ENCODE measurements around the gene C1orf159. TPM values are rescaled to one million over a fixed set of nuclear protein-coding genes. Genes with fewer than 3 reads are reported as not detected.
A peak's percentile ranks its signal among the peaks of the same experiment; 100 is the strongest.

C1orf159 gene
- polyA plus RNA-seq, 3 donors = 5.3 to 7.0 (median 6.3) TPM

- no peak for DNase-seq (ENCODE audit: low read depth in 3 of 3, low spot score in 2 of 3)
Measured at GRCh38 chr1:1132956-1133750, 17.3 kb upstream of the C1orf159 start.

GRCh38 chr1:1132042-1132950 is 16.4 kb upstream of the C1orf159 start:
- DNase-seq (ENCODE audit: low read depth in 3 of 3, low spot score in 2 of 3) = no peak

DNA sequence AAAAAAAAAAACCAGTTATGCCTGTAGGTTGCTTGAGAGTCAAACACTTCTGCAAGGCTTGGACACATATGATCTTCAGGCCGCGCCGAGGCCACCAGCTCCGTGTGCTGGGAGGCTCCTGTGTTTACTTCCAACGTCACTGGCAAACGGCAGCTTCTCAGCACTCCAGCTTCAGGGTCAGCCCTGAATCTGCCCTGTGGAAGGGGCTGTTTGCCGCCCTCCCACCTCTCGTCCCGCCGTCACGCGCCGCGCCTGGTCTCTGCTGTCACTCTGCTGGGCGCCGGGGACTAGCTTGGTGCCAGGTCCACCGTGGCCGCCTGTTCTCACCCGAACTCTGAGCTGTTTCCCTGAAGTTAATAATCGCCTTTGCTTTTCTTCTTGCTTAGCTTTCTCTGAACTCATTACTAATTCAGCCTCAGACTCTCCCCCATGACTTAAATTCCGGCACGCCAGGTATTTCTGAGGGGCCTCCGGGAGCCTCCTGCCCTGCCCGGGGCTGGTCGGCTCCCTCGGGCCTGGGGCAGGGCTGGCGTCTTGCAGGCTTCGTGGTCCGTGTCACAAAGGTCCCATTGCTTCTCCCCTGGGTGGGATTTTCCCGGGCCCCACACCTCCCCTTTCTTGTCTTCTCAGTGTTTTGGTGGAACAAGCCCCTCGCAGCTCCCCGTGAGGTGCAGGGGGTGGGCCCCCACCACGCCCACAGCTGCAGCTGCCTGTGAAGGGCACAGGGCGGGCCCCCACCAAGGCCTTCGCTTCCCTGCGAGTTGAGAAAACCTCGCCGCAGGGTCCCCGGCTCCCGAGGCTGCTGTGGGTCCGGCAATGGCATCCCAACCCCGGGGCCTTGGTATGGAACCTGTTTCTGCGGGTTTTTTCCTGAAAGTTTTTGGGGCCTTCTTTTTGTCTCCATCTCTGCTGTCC is 14.6 kb upstream of the C1orf159 start:
- no peak for DNase-seq (ENCODE audit: low read depth in 3 of 3, low spot score in 2 of 3)

DNA sequence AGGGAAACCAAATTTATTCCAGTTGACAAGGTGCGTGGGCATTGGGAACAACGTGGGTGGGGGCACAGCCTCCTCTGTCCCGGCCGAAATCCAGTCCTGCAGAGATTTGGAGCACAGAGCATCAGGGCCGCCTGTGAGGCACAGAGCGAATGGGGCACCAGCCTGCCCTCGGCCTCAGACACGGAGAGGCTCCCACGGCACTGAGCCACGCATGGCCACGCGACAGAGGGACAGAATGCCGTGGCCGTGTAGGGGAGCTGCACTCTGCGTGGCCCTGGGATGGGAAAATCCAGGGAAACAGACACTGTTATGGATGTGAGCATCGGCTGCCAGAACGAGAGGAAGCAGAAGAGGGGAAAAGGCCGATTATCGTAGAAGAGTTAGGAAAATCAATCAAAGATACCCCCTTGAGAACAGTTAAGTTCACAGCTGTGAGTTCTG is 13.5 kb upstream of the C1orf159 start:
- no peak for DNase-seq (ENCODE audit: low read depth in 3 of 3, low spot score in 2 of 3)

DNA sequence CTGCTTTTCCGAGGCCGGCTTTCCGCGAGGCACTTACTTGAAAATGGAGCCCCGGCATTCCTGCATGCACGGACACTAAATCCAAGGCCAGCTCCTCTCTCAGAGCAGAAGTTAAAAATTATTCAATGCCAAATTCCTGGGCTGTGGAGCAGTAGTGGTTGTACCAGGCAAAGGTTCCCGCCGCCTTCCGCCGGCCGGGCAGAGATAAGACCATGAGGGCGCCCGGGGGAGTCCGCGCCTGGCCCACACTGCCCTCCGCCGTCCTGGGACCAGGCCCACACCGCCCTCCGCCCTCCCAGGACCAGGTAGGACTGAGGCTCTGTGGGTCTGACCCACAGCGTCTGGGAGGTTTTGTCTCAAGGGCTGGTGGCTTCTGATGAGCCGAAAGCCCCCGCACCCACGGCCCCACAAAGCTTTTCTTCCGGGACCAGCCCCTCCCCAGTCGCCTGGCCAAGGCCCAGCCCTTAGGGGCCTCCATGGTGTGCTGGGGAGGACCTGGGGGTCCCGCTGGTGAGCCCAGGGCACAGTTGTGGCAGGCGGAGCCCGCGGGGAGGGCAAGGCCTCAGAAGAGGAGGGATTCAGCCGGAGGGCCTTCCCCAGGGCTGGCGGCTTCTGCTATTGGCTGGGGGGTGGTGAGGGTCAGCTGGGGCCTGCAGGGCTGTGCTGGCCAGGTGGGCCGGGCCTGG is 12.7 kb upstream of the C1orf159 start:
- DNase-seq (ENCODE audit: low read depth in 3 of 3, low spot score in 2 of 3) = no peak

DNA sequence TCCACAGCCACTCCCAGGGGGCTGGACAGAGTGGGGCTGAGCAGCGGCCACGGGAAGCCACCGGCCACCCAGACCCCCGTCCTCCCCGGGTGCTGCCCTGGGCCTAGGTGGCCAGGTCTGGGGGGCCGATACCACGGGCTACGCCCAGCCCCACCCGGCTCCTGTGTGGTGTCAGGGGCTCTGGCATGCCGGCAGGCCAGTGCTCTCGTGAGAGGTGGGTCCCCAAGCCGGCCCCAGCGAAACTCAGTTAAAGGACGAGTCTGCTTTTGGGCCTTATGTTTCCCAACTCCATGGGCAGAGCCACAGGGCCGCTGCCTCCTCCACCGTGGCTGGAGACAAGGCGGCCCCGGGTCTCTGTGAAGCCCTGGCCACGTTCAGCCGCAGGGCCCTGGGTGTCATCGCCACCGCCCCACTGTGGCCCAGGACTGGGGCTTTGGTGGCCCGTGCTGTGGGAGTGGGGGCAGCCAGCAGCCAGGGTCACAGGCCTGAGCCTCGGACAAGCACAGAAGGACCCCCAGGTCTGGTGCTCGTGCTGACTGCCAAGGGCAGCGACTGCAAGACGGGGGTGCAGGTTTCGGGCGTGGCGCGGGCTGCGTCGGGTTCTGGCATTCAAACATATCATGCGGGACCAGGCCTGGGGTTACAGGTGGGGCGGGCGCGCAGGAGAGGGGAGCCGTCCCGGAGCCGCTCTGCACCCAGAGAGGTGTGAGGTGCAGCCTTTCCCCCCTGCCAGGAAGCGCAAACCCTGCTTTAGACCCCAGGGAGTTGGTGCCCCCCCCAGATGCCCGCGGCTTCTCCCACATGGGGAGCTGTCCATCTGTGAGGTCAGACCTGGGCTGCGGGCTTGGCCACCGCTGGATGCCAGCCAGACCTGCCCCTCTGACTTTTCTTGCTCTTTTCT is 11.9 kb upstream of the C1orf159 start:
- no peak for DNase-seq (ENCODE audit: low read depth in 3 of 3, low spot score in 2 of 3)

DNA sequence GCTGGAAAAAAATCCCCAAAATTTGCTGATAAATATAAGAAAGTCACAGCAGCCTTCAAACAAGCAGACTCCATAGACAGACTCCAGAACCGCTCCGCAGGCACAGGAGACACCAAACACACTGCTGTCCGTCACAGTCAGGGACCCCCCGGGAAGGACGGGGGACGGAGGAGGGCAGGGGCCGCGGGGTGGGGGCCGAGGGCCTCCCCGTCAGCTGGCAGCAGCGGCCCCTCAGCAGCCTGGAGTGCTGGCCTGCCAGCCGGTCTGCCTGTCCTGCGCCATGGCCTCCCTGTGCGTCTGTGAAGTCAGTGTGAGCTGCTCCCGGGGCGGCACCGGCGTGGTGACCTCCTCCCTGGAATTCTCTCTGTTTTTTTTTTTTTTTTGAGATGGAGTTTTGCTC is 10.1 kb upstream of the C1orf159 start:
- no peak for DNase-seq (ENCODE audit: low read depth in 3 of 3, low spot score in 2 of 3)

DNA sequence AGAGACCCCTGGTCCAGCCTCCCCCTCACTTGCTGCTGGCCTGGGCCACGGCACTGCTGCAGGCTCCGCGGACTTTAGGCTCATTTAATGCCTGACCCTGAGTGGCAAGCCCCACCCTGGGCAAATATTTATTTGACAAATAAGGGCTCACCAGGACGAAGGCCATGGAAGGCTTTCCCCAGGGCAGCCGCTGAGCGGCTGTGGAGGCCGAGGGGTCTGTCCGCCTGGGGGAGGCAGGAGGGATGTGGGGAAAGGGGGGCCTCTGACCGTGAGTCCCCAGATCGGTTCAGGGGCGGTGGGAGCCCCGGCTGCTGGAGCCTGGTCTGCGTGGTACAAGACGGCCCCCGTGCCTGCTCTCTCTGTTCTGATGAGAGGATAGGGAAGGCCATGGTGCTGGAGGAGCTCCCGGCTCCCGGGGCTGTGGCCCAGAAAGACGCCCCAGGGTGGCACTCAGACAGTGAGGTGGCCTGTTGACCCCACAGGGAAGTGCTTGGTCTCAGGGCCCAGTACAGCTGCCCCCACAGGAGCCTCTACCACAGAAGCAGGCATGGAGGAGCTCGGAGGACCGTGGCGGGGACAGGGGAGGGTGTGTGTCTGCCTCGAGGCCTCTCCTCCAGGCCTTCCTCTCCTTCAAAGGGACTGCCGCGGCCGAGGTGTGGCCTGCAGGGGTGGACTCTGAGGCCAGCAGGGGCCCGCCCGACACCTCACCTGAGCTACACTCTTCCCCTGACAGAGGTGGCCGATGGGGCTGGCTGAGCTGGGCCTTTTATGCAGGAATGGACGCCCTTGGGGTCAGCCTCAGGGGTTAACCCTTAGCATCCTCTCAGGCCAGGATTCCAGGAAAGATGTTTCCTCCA is 9.1 kb upstream of the C1orf159 start:
- DNase-seq (ENCODE audit: low read depth in 3 of 3, low spot score in 2 of 3) = no peak

GRCh38 chr1:1124508-1124785 is 8.6 kb upstream of the C1orf159 start:
- DNase-seq (ENCODE audit: low read depth in 3 of 3, low spot score in 2 of 3) = no peak

GRCh38 chr1:1123581-1124507 is 8.0 kb upstream of the C1orf159 start:
- no peak for DNase-seq (ENCODE audit: low read depth in 3 of 3, low spot score in 2 of 3)

DNA sequence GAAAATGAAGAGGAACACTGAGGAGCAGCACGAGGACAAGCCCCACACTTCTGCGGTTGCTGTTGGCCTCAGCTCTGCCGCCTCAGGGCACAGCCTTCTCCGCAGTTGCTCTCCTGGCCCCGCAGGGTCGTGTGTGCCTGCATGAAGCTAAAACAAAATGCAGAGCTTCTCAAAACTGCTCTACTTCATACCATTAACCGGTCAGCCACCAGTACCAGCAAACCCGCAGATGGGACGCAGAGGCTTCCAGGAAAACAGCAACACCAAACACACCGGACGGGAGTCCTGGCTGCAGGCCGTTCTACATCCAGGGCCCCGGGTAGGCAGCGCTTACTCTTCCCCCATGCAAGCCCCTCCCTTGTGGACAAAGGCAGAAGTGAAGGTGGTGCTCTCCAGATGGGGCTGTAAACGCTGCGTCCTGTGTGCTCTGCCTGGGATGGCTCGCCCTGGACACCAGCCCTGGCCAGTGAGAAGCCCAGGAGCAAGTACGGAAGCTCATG is 7.1 kb upstream of the C1orf159 start:
- no peak for DNase-seq (ENCODE audit: low read depth in 3 of 3, low spot score in 2 of 3)

DNA sequence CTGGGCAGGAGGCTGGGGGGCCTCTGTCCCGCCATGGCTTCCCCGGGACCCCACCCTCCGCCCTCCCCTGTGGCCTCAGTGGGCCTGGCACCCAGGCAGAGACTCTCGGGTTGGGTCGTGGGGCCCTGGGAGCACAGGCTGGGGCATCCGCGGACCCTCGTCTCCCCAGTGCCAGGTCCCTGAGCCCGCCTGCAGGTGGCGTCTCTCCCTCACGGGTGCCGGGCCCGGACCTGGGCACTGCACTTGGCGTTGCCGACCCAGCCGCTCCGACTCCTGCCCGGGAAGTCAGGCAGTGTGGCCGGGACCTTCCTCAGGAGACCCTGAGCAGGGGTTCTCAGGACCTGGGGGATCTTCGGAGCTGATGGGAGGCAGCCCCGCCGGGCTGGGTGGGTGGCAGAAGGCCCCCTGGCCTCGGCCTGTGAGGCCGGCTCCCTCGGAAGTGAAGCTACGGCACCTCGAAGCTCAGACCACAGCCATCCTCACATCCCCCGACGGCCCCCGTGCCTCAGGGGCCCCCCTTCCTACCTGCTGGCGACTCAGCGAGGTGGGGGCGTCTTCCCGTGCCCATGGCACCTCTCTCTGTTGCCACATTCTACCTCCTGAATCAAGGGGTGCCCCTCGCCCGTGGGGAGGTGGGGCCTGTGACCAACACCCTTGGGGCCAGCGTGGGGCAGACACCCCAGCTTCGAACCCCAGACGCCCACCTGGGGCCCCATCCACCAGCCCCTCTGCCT is 6.4 kb upstream of the C1orf159 start:
- peak in 1 of 3 donors; percentile 64 for DNase-seq (ENCODE audit: low read depth in 3 of 3, low spot score in 2 of 3)

- no peak for DNase-seq (ENCODE audit: low read depth in 3 of 3, low spot score in 2 of 3)
Measured at GRCh38 chr1:1121611-1122077, 5.8 kb upstream of the C1orf159 start.

- DNase-seq (ENCODE audit: low read depth in 3 of 3, low spot score in 2 of 3) = no peak
Measured at GRCh38 chr1:1120866-1121591, 5.1 kb upstream of the C1orf159 start.

DNA sequence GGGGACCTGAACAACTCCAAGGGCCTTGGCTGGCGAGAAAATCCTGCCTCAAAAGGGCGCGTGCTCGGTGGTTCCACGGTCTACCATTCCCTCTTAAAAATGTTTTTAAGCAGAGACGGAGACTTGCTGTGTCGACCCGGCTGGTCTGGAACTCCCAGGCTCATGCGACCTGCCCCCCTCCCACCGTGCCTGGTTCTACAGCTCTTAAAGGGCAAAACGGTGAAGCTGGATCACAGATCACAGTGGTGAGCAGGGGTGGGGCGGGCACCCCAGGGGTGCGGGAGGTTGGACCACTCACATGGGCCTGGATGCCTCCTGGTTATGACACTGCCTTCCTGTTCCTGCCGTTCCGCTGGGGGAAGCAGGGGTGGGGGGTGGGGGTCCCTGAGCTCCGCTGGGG is 4.2 kb upstream of the C1orf159 start:
- DNase-seq (ENCODE audit: low read depth in 3 of 3, low spot score in 2 of 3) = no peak
